Anterior cingulate cortex (tissue), 58 donors: ENCODE results near the gene HLX.

Experiments
- DNase-seq, 58 donors: peaks; one replicate each; lab custom pipeline; 2025; lab: John Stamatoyannopoulos, UW

HLX gene

DNA sequence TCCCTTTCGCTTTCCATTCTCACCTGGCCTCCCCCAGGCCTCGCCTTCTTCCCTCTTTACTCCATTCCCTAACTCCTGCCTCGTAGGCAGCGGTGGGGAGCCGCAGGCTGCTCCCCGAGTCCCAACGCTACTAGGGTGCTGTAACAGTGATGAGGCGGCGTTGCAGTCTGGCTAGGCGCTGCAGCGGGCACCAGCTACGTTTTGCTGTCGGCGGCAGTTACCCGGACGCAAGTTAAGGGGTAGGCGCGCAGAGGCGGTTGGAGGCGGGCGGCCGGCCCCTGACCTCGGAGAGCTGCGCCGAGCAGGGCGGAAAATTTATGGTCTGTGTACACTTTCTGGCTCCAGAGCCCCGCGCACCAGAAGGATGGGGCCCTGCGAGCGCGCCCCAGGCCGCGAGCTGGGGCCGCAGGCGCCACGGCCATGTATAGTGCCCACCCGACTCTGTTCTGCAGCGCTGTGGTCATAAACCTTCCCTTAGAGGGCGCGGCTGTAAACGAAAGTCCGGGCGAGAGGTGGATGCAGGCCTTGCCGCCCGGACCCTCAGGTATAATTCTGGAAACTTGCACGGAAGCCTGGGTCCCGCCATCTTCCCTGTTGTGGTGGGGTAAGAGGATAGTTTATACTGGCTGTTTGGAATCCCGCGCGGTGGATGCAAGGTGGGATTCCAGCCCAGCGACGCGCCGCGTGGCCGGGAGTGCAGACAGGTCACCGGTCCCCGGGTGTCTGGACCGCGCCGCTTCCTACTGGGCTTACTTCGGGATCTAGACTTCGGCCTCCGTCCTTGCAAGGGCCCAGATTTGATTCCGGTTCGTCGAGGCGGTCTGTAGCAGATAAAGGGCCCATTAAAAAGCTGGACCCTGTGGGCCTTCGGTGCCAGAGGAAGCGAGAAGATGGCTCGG lies 15.0 kb downstream of the HLX start:
- DNase-seq: no peak

DNA sequence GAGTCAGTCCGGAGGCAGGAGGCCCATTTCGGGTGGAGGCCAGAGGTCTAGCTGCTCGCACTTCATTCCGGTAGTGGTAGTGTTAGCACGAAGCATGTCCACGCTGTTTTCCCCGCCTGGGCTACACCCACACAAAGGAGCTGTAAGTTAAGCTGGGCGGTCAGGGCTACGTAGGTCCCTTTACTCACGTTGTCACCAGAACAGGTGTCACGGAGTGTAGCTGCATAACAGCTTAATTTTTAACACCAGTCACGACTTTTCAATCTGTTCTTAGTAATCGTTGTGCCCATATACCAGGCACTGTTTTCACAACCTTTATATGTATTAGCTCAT lies 15.6 kb downstream of the HLX start:
- DNase-seq: no peak

DNA sequence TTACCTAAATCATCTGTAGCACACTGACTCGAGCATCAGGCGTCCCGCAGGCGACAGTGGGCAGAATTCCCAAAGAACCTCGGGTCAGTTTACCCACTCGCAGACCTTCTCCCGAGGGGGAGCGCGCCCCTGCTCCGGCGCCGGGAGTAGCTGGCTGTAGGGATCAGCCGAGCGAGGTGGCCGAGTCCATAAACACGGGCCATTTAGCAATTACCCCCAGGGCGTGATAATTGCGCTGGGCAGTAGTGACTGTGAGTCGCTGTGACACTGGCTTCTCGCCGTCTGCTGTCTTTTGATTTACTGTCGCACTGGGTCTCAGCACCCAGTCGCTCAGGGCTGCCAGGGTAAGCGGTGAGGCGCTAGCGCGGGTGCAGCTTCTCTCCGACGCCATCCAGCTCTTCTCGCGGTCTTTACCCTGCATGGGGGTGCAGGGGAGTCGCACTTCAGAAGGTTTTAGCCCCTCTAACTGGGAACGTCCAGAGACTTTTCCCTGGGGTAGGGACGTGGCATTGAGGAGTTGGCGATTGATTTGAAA lies 16.2 kb downstream of the HLX start:
- no peak for DNase-seq

DNA sequence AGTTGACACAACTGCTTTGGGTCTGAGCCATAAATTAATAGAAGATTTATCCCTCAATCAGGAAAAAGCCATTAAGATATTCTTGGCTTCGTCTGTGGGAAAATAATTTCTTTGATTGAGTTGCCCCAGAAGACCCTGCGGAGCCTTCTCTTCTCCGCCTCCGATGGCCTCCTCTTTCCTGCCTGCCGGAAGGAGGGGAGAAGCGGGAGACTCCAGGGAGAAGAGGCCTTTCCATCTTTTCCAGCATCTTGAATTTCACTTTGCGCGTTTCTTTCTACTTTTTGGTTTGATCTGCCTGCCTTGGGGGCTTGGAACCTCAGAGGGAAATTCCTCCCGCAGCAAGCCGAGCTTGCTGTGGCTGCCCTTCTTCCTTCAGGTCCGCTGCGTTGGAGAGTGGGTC lies 16.8 kb downstream of the HLX start:
- DNase-seq: no peak

DNA sequence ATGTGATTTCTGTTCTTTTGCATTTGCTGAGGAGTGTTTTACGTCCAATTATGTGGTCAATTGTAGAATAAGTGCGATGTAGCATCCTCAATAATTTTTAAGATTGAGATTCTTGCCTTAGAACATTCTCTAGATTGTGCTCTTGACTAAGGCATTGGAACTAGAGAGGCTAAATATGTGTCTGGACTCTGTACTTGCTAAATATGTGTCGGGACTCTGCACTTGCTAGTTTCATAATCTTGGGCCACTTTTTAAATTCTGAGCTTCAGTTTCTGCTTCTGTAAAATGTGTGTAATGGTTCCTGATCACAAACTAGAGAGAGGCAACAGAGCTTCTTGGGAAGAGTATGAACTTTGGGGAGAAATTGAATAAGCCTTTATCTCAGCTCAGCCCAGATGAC lies 21.6 kb downstream of the HLX start:
- DNase-seq: no peak

DNA sequence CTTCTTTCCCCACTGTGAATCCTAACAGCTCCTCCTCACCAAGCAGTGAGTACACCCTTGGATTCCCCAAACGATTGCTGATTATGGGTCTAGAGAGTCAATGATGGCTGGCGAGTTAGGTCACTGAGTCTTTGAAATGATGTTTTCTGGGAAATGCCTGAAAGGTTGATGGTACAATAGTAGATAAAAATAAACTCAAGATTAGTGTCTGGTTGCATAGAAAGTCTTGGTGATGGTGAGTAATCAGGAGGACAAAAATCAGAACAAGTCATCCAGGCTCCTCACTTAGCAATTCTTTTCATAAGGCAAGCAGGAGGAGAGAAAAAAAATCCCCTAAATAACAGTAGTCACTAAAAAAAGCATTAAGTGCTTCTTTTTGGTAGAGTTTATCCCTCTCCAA lies 22.6 kb downstream of the HLX start:
- DNase-seq: no peak

DNA sequence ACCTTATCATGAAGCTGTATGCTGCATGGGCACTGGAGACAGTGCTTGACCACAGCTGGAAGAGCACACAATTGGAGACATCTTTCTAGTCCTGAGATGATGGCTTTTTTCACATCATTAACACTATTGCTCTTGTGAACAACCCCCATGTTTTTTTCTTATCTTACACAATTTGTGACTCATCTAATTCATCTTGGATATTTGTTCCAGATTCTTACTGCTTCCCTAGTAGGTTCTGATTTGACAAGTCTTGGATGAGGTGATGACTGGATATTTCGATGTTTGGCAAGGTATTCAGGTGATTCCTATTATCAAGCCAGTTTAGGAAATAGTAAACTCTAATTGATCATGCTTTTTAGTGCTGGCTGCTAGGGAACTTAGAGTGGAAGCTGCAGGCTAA lies 23.7 kb downstream of the HLX start:
- no peak for DNase-seq

DNA sequence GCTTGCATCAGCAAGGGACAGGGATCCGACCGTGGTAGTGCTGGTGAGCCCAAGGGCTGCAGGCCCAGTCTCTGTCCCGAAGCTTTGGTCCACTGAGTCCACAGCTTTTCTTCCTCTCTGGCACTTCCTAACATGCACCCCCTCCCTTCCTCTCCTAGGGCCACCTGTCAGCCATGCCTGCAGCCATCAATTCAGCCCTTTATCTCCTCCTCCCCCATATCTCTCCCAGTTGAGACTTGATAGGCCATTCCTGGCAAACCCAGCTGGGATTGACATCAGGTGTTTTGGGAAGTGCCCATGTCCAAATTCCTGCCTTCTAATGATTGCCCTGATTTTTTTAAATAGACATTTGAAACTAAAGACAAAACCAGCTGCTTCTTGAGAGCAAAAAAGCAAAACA lies 25.6 kb downstream of the HLX start:
- no peak for DNase-seq

DNA sequence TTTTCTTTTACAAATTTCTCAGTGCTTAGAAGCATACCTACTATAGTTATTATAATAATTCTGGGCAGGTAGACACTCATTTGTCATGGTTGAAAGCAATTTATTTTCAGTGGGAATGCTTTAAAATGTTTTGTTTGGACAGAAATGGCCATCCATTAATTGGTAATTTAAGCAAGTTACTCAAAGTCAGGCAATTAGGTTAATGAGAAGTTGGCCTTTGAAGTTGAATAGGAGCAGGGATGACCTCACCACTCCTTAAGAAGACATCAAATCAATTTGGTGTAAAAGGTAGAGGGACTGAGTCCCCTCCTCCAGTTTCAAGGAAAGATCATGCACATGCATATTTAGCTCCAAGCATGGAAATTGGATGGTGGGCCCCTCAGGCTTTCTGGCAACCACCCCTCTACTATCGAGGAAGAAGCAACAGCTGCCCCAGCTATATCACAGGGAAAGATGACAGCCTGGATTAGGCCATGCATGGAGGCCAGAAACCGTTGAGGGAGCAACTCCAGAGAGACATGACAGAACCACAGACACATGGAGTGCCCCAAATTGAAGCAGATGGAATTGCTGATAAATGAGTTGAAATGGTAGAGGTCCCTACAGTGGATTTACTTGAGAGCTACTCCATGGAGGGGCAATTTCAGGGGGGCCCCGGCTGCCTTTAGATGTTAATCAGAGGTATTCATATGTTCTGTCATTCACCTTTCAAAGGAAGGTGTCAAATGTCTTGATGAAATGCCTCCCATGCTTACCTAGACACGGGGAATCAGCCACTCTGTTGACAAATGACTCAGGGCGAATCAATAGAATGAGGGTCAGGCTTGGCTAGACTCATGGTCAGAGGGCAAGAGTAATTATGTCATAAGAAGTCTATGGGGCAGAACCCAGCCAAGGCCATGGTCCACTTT lies 26.7 kb downstream of the HLX start:
- DNase-seq: no peak

DNA sequence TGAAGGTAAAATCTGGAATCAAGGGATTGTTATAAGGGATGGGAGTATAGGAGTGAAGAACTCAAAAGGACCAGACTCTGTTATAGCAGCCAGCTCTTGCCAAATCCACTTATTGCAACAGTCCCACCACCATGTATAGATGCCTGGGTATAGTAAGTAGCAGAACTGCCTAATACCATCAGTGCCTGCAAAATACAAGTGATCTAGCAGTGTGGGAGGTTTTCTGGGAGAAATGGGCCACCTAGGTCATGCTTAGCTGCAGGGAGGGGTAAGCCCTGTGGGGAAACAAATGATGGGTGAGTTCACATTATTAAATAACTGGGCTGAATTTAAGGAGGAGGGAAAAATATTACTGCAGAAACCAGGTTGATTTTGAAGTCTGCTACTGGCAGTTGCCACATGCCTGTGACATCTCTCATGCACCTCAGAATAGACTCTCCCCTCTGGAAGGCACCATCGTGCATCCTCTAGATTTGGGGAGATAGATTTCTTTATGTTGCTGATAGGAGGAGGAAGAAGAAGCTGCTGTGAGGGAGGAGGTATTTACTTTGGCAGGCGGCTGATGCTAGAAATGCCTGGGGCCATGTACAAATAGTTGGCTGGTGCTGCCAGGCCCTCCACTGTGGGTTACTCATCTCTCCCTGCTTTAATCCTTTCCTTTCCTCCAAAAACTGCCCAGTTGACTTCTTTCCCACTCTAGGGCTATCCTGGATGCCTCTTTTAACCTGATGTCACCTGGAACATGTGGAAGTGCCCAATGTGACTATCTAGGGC lies 27.5 kb downstream of the HLX start:
- no peak for DNase-seq

DNA sequence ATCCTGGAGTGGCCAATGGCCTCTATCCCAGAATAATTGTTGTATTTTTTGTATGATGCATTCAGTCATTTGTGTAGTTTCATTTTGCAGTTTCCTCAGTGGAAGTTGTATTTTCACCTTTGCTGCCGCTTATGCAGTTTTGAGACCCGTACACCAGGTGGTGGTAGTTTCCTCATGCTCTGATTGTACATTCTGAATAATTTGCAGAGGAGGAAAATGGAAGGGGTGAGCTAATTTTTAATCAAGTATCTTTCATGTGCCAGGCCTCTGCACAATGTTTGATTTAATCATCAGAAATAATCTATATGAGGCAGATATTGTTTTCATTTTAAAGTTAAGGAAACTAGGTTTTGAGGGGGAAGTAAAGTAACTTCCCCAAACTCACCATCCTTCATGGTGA lies 29.5 kb downstream of the HLX start:
- no peak for DNase-seq

DNA sequence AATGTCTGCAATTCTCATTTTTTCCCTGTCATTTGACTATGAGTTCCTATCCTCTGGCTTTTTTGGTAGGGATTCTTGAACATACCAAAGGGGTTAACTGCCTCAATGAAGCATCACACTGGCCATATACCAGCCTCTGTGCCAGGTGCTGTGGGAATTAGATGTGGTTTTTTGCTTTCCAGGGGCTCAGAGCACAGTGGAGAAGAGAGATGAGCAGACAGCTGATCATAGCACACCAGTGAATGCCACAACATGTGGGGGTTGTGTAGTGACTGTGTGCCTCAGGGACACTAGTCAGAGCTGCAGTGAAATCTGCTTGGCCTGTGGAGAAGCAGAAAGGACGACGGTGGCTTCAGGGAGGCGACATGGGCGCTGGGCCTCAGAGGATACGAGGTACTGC lies 30.8 kb downstream of the HLX start:
- DNase-seq: no peak

DNA sequence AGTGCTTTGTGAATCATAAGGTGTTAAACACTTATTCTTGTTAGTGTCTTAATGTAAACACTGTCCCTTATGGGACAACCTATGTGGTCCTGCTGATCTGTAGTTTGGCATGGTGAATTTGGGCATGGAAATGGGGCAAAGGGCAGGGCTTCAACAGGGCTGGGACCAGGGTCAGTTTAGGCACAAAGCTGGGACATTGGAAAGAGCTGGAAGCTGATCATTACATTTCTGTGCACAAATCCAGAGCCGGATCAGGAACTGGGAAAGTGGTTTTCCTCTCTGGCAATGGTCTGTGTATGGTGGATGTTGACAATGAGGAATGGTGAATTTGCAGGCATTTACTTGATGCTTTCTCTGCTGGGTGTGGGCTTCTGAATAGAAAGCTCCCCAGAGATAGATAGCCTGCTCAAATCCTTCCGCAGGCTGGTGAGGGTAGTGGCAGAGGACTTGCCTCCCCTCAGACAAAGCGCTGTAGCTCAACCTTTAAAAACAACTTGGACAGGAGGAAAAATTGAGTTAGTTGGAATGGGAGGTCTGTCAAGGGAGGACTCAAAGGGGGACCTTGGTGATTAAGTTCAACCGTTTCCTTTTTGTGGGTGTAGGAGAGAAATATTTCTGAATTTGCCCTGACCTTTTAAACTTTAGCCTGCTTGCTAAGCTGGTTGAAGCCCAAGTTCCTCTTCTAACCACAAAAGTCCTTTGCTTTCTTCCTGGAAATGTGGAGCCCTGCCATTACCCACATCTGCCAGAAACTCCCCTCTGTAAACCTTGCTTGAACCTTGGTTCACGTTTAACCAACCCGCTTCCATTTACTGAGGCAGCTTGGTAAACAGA lies 35.3 kb downstream of the HLX start:
- no peak for DNase-seq

DNA sequence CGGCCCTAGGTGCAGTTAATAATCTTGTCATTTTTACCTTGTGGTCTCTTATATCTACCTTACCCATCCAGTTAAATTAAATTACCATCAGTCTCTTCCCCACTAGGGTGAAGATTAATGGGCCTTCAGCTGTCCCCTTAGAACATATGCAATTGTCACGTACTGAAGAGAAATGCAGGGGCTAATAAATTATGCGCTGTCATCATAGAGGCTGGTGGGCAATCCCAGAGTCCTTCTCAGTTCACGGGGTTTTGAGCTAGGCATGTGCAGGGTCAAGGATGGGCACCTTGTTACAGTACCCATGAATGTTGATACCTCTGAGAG lies 35.8 kb downstream of the HLX start:
- no peak for DNase-seq

DNA sequence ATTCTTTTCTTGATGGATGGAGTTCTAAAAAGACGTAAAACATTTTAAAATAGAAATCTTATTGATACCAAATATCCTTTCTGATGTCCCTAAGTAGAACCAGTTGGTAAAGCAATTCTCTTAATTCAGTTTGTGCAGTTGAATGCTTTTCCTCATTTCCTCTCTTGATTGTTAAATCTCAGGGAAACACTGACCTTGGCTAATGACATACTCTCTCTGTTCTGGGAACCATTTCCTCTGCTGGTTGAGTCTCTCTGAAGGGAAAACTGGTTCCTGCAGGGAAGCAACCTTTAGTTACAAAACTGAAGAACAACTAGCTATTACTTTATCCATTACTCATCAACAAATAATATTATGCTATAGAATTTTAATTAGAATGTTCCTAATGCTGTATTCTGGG lies 36.7 kb downstream of the HLX start:
- no peak for DNase-seq

DNA sequence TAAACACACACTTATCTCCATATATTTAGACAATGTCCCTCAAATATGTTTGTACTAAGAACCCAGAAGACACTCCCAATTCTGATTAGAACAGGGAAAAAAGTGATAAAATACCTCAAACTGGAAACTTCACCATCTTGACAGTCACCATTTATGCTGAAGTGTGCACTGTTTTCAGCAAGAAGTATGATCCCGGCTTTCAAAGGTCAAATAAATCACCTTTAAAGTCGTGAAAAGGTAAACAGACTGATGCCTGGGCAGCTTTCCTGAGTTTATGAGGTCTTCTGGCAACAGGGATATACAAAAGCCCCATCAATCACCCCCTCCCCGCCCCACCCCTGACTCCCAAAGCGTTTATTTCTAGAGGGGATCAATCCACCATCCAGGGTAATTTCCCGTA lies 37.9 kb downstream of the HLX start:
- no peak for DNase-seq

DNA sequence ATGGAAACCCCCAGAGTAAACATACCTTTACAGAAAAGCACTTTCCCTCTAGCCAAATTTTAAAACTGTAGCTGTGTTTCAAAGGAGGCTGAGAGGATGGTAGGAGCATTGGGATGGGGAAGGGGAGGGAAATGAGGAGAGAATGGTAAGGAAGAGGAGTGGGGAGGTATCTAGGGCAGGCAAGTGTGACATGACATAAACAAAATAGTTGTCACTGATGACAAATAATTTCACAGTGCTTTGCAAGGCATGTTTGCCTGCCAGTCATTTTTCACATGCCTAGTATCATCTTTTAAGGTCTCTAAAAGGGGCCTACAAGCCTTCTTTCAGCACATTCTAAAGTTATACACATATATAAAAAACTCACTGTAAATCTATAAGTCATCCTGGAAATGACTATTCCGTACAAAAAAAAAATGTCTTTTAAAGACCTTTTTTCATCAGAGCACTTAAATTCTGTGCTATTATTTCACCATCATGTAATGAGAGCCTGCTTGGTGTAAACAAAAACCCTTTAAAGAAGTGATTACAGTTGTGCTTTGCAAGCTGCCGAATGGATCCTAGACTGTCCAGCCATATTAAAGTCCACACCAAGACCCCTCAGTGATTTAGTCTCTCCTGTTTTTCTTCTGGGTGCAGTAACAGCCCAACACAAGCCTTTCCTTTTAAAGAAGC lies 38.4 kb downstream of the HLX start:
- DNase-seq: no peak

DNA sequence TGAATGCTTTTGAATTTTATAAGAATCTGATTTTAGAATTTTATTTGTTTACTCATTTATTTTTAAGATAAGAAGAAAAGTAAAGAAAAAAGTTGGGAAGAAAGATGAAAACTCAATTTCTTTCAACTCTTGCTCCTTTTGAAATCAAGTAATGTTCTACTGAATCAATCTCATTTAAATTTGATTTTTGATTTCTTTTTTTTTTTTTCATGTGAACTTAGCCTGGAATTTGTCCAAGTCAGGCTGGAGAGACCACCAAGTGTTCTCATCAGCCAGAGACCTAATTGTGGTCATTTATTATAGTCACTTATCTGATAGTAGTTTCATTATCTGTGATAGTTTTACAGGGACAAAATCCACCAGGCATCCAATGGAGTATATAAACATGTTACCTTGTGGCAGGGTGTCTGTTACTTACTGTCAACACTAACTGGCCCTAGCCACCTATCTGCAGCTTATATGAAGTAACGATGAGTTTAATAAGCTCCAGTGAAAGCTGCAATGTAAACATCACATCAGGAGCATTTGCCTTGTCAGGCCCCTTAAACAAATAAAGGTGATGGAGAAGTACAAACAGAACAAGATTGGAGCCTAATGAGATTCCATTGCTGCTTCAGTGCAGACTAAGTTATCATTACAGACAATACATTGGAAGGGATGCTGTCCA lies 39.2 kb downstream of the HLX start:
- no peak for DNase-seq

DNA sequence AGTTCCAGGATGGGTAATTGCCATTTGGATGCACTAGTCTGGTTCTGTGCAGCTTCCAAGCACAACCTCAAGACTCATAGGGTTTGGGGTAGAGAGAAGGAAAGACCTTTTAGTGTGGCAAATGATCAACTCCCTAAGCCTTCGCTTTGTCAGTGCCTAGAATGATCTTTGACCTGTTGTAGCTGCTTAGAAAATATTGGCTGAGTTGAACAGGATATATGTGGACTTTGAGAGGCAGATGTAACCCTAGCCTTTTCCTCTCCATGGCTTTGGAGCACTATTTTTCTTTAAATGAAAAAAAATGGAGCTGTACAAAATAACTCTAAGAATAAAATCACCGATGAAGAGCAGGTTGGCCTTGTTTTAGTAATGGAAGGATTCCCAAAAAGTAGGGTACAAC lies 41.7 kb downstream of the HLX start:
- no peak for DNase-seq
